Measurements from ENCODE around the gene FAM180B. TPM values are rescaled to one million over a fixed set of nuclear protein-coding genes. Genes with fewer than 3 reads are reported as not detected.

FAM180B gene
- total and polyA plus RNA-seq, 8 donors, result 0.13 to 0.35 (median 0.25) TPM; not detected in 2

- no peak for ATAC-seq
- no peaks in the 10 kb centered on the region for H3K36me3 ChIP-seq
- no peak for TF ChIP-seq CTCF (IDR thresholded peaks at IDR 0.05)
- intact Hi-C loops (cut with DNase I), result no loop called here
- no peak within 1 kb of the TSS for H3K27ac ChIP-seq
- H3K4me1 ChIP-seq, result peaks cover 0 to 11% of the 10 kb centered on the region in 2 donors
- H3K9me3 ChIP-seq, result no peaks in the 10 kb centered on the region
- H3K4me3 ChIP-seq, result peak within 1 kb of the TSS in 1 of 2 donors; percentile 9
- H3K27me3 ChIP-seq, result peaks cover 27 to 64% of the 10 kb centered on the region in 2 donors
- no peak for DNase-seq
Observed at GRCh38 chr11:47593934-47594855, 7.7 kb downstream of the FAM180B start, which contains the start of gene C1QTNF4. C1QTNF4 (minus strand) TSS chr11:47594411; CDS start chr11:47590810, 3,601 bp downstream.

- DNase-seq, result no peak
- no peak for TF ChIP-seq CTCF (IDR thresholded peaks at IDR 0.05)
- peaks cover 27 to 56% of the 10 kb centered on the region in 2 donors for H3K27me3 ChIP-seq
- H3K36me3 ChIP-seq, result no peaks in the 10 kb centered on the region
- ATAC-seq, result peak; percentile 56
- no peaks in the 10 kb centered on the region for H3K9me3 ChIP-seq
- no peak overlapping the region for H3K4me3 ChIP-seq
- H3K27ac ChIP-seq, result no peak overlapping the region
- peaks cover 0 to 11% of the 10 kb centered on the region in 2 donors for H3K4me1 ChIP-seq
- intact Hi-C loops (cut with DNase I), result no loop called here
Observed at GRCh38 chr11:47595029-47595428, 8.6 kb downstream of the FAM180B start.

- no peaks in the 10 kb centered on the region for H3K36me3 ChIP-seq
- ATAC-seq, result no peak
- H3K9me3 ChIP-seq, result no peaks in the 10 kb centered on the region
- no peak for DNase-seq
- H3K27me3 ChIP-seq, result peaks cover 27 to 47% of the 10 kb centered on the region in 2 donors
- no peak overlapping the region for H3K4me3 ChIP-seq
- no peak for TF ChIP-seq CTCF (IDR thresholded peaks at IDR 0.05)
- H3K27ac ChIP-seq, result no peak overlapping the region
- intact Hi-C loops (cut with DNase I), result no loop called here
- H3K4me1 ChIP-seq, result peaks cover 0 to 11% of the 10 kb centered on the region in 2 donors
Observed at GRCh38 chr11:47595967-47596366, 9.5 kb downstream of the FAM180B start.

GRCh38 chr11:47599902-47600301 is 13.4 kb downstream of the FAM180B start:
- intact Hi-C loops (cut with DNase I), result no loop called here
- no peak for ATAC-seq

More at GRCh38 chr11:47599902-47600301, 13.4 kb downstream of the FAM180B start:
- Histone ChIP-seq H3K9me3 (no peaks in the 10 kb centered on the region), H3K4me1 (no peaks in the 10 kb centered on the region), H3K27me3 (peaks cover 2 to 10% of the 10 kb centered on the region in 2 donors), H3K27ac (no peak overlapping the region), H3K4me3 (no peak overlapping the region), H3K36me3 (no peaks in the 10 kb centered on the region)
- TF ChIP-seq CTCF (IDR thresholded peaks at IDR 0.05), result no peak
- no peak for DNase-seq
